Measurements from ENCODE around the gene ARHGAP18. TPM values are rescaled to one million over a fixed set of nuclear protein-coding genes. Genes with fewer than 3 reads are reported as not detected.

Gene ARHGAP18
- total and polyA plus RNA-seq, 2 of the 13 experiments (the other 11 are each of a cell fraction or from before 2014, with no cell fraction given), result 58.2 to 115 TPM

- Histone ChIP-seq H3K9ac (ENCODE audit: insufficient read depth, low read depth, low read length) (peak overlapping the region; percentile 56), H3K27ac (ENCODE audit: extremely low read length, insufficient read depth, low read length) (peak overlapping the region; percentile 89), H3K79me2 (ENCODE audit: insufficient read depth, low read length) (peaks cover 90% of the 10 kb centered on the region), H3K4me2 (ENCODE audit: low read depth, low read length) (peak overlapping the region; percentile 76), H3K4me1 (ENCODE audit: insufficient read depth, low read length) (peaks cover 100% of the 10 kb centered on the region), H3K27me3 (ENCODE audit: control insufficient read depth in 1 of 2, insufficient read depth in 2 of 2, low read length in 2 of 2) (no peaks in the 10 kb centered on the region), H3K4me3 (replicated peaks in 1 of 3; ENCODE audit: insufficient read depth in 1 of 3, low read depth in 2 of 3, low read length in 3 of 3) (peak overlapping the region in 2 of 3 experiments; percentile 17 to 43; a peak in 2 of 6 replicates), H3K36me3 (replicated peaks in 1 of 2; ENCODE audit: control insufficient read depth in 1 of 2, insufficient read depth in 2 of 2, low read length in 2 of 2) (peaks cover 4 to 10% of the 10 kb centered on the region in 2 experiments; a peak in 4 of 5 replicates), H2AFZ (ENCODE audit: low read length) (no peak overlapping the region), H3K9me3 (ENCODE audit: low read length) (no peaks in the 10 kb centered on the region), H4K20me1 (ENCODE audit: insufficient read depth, low read length) (no peaks in the 10 kb centered on the region)
- ATAC-seq, result peak; percentile 17
- in situ Hi-C loops (cut with HindIII; ENCODE audit: extremely low pct_ligation_motif_present, low pct_unique_long_range_greater_than_20kb) (no loop called here), intact Hi-C loops (cut with micrococcal nuclease; ENCODE audit: unreplicated experiment) (loop anchor here (2.0 kb wide), 1 partner anchor 17 kb away; the partner anchor contains the start of gene ARHGAP18)
- DNase-seq (ENCODE audit: low spot score), result peak; percentile 57
- CTCF ChIA-PET (ENCODE audit: low intra/inter-chr PET ratio, low total read pairs), result no interaction called here
- 5% methylated on average over 2 of the region's 2 CpGs for WGBS (ENCODE audit: low lambda C conversion rate)
- BruUV-seq (replicated peaks), result no TSS peak
- FAIRE-seq, result no peak
- POLR2A ChIA-PET, result interaction anchor here (0.5 to 4.8 kb wide), 3 partner anchors 10 to 1188 kb away, joined by 3 to 96 read pairs (median 6); partner anchors contain the start of gene ARHGAP18
- TF ChIP-seq SMAD1 (CRISPR knock-in tag; IDR thresholded peaks at IDR 0.05; ENCODE audit: borderline replicate concordance, low read depth) (no peak), FOXA1 (IDR thresholded peaks at IDR 0.05) (no peak), FOXA1 (CRISPR knock-in tag; IDR thresholded peaks at IDR 0.05) (peak; percentile 9; the same call in 1 of the 2 replicates), CREBL2 (CRISPR knock-in tag; IDR thresholded peaks at IDR 0.05; ENCODE audit: borderline replicate concordance) (no peak), ZIK1 (CRISPR knock-in tag; IDR thresholded peaks at IDR 0.05; ENCODE audit: borderline replicate concordance, low read depth) (no peak), ELF3 (CRISPR knock-in tag; IDR thresholded peaks at IDR 0.05) (peak; percentile 28; the same call in 1 of the 2 replicates), ZNF292 (CRISPR knock-in tag; IDR thresholded peaks at IDR 0.05; ENCODE audit: borderline replicate concordance, low read depth) (no peak), EP300 (IDR thresholded peaks at IDR 0.05; ENCODE audit: low read depth in 2 of 2, low read length in 2 of 2) (peak in 1 of 2 experiments; percentile 42; a peak in 1 of 4 replicates), EP300 (CRISPR knock-in tag; IDR thresholded peaks at IDR 0.05; ENCODE audit: borderline replicate concordance) (peak; percentile 24; the same call in 1 of the 2 replicates), NFIC (IDR thresholded peaks at IDR 0.05; ENCODE audit: low read length) (peak; percentile 20; the same call in 1 of the 2 replicates), TFDP2 (CRISPR knock-in tag; IDR thresholded peaks at IDR 0.05) (0 out of 2 replicates have a peak, but pooled peaks have one; percentile 7), ATF1 (CRISPR knock-in tag; IDR thresholded peaks at IDR 0.05) (0 out of 2 replicates have a peak, but pooled peaks have one; percentile 53), ZNF629 (CRISPR knock-in tag; conservative IDR thresholded peaks at IDR 0.05) (0 out of 2 replicates have a peak, but pooled peaks have one; percentile 16), TCF12 (IDR thresholded peaks at IDR 0.05) (no peak), TCF12 (CRISPR knock-in tag; IDR thresholded peaks at IDR 0.05) (no peak), FOXP4 (CRISPR knock-in tag; IDR thresholded peaks at IDR 0.05) (peak; percentile 7; the same call in 1 of the 2 replicates), THAP7 (CRISPR knock-in tag; IDR thresholded peaks at IDR 0.05) (no peak)
Observed at GRCh38 chr6:129694036-129694435, 15.9 kb downstream of the ARHGAP18 start.
